HEK293T (cell line): ENCODE results near the gene TIMM50.

Experiments used
- CTCF ChIA-PET: fragments of 350-600 bp; formaldehyde crosslinking; extraction: SDS; loops from one replicate; lab custom pipeline; 2021; ENCODE audit warnings: antibody characterized with exemption, inconsistent platforms; lab: Yijun Ruan, JAX
- POLR2A ChIA-PET: fragments of 350-600 bp; formaldehyde crosslinking; extraction: SDS; loops from one replicate; lab custom pipeline; 2020; ENCODE audit warnings: antibody characterized with exemption, inconsistent platforms; lab: Yijun Ruan, JAX
- DNase-seq: peaks from one replicate; pipeline ENCODE4 v3.0.0; 2012; ENCODE audit warnings: mixed read lengths; ENCODE audit errors: extremely low spot score
- ARNT ChIP-seq: fragments of 450-650 bp; IDR thresholded peaks from 2 replicates; pipeline ENCODE4 v1.6.1; 2017; ENCODE audit warnings: mild to moderate bottlenecking
- BHLHE40 ChIP-seq: fragments of 450-650 bp; IDR thresholded peaks from 2 replicates; pipeline ENCODE4 v1.6.1; 2016; ENCODE audit warnings: mild to moderate bottlenecking, moderate library complexity, borderline replicate concordance
- CTBP1 ChIP-seq: fragments of 450-650 bp; IDR thresholded peaks from 2 replicates; pipeline ENCODE4 v1.6.1; 2016; ENCODE audit warnings: borderline replicate concordance
- ELF4 ChIP-seq: fragments of 450-650 bp; IDR thresholded peaks from 2 replicates; pipeline ENCODE4 v1.6.1; 2017; ENCODE audit warnings: antibody characterized with exemption
- FOXA1 ChIP-seq: fragments of 450-650 bp; IDR thresholded peaks from 2 replicates; pipeline ENCODE4 v1.6.1; 2016; ENCODE audit warnings: mild to moderate bottlenecking
- FOXK2 ChIP-seq: fragments of 450-650 bp; IDR thresholded peaks from 2 replicates; pipeline ENCODE4 v1.6.1; 2016; ENCODE audit warnings: mild to moderate bottlenecking
- FOXM1 ChIP-seq: fragments of 450-650 bp; IDR thresholded peaks from 2 replicates; pipeline ENCODE4 v1.6.1; 2017; ENCODE audit warnings: mild to moderate bottlenecking, borderline replicate concordance
- HDGF ChIP-seq: fragments of 450-650 bp; IDR thresholded peaks from 2 replicates; pipeline ENCODE4 v1.6.1; 2017; ENCODE audit warnings: antibody characterized with exemption, borderline replicate concordance
- L3MBTL2 ChIP-seq: fragments of 450-650 bp; conservative IDR thresholded peaks from 2 replicates; pipeline ENCODE4 v1.6.1; 2016; ENCODE audit warnings: mild to moderate bottlenecking
- LEF1 ChIP-seq: fragments of 450-650 bp; IDR thresholded peaks from 2 replicates; pipeline ENCODE4 v1.6.1; 2017; ENCODE audit warnings: mild to moderate bottlenecking, borderline replicate concordance
- NFRKB ChIP-seq: fragments of 450-650 bp; IDR thresholded peaks from 2 replicates; pipeline ENCODE4 v1.6.1; 2016; ENCODE audit warnings: mild to moderate bottlenecking, moderate library complexity
- SP1 ChIP-seq: fragments of 450-650 bp; IDR thresholded peaks from 2 replicates; pipeline ENCODE4 v1.6.1; 2017
- SUZ12 ChIP-seq: fragments of 450-650 bp; IDR thresholded peaks from 2 replicates; pipeline ENCODE4 v1.6.1; 2016; ENCODE audit warnings: mild to moderate bottlenecking
- TARDBP ChIP-seq: fragments of 450-650 bp; IDR thresholded peaks from 2 replicates; pipeline ENCODE4 v1.6.1; 2016
- ZNF384 ChIP-seq: fragments of 450-650 bp; IDR thresholded peaks from 2 replicates; pipeline ENCODE4 v1.6.1; 2016
- TF ChIP-seq, protein P1 (sequence below): fragments of 450-650 bp; IDR thresholded peaks from 2 replicates; pipeline ENCODE4 v1.6.1; 2016

TIMM50 gene

DNA sequence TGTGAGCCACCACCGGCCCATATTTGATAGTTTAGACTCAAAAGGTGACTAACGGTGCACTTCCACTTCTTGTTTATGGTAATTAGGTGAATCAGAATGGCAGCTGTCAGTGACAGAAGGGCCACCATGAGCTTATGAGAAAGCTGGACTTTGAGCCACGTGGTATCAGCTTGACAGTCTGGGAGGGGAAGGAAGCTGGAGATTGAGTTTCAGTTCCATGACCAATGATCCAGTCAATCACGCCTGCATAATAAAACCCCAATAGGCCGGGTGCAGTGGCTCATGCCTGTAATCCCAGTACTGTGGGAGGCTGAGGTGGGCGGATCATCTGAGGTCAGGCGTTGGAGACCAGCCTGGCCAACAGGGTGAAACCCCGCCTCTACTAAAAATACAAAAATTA is 43.9 kb downstream of the TIMM50 start:
- ChIA-PET CTCF (interaction anchor here (0.7 kb wide), 1 partner anchor 89 kb away, joined by 3 read pairs; the partner anchor contains the start of gene RPS16), POLR2A (no interaction called here)
- TF ChIP-seq, protein P1, sequence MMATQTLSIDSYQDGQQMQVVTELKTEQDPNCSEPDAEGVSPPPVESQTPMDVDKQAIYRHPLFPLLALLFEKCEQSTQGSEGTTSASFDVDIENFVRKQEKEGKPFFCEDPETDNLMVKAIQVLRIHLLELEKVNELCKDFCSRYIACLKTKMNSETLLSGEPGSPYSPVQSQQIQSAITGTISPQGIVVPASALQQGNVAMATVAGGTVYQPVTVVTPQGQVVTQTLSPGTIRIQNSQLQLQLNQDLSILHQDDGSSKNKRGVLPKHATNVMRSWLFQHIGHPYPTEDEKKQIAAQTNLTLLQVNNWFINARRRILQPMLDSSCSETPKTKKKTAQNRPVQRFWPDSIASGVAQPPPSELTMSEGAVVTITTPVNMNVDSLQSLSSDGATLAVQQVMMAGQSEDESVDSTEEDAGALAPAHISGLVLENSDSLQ: peak; percentile 48; the same call in 1 of the 2 replicates
- TF ChIP-seq L3MBTL2: no peak
- DNase-seq: no peak

DNA sequence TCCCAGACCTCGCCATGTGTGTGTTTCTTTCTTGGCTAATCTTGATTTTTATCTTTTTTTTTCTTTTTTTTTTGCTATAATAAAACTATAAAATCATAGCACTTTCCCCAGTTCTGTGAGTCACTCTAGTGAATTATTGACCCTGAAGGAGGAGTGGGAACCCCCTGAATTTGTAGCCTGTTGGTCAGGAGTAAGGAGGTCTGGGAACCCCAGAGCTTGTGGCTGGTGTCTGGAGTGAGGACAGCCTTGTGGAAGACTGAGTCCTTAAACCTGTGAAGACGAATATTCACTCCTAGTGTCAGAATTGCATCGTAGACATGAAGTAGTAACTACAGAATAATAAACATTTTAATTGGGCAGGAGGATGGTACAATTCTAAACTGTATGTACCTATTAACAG is 44.6 kb downstream of the TIMM50 start:
- ChIA-PET POLR2A (interaction anchor here (1.4 kb wide), 1 partner anchor 89 kb away, joined by 5 read pairs; the partner anchor contains the start of gene RPS16), CTCF (interaction anchor here (0.6 to 0.9 kb wide), 2 partner anchors 16 to 27 kb away, joined by 3 read pairs; no protein-coding TSS in a partner anchor)
- no peak for DNase-seq
- TF ChIP-seq HDGF (no peak), ELF4 (no peak), ZNF384 (no peak), LEF1 (no peak), FOXK2 (no peak), NFRKB (no peak), FOXA1 (no peak), TARDBP (no peak), FOXM1 (no peak), BHLHE40 (no peak), L3MBTL2 (no peak), CTBP1 (no peak), ARNT (no peak), SP1 (no peak), SUZ12 (no peak)
- TF ChIP-seq, protein P1: no peak

DNA sequence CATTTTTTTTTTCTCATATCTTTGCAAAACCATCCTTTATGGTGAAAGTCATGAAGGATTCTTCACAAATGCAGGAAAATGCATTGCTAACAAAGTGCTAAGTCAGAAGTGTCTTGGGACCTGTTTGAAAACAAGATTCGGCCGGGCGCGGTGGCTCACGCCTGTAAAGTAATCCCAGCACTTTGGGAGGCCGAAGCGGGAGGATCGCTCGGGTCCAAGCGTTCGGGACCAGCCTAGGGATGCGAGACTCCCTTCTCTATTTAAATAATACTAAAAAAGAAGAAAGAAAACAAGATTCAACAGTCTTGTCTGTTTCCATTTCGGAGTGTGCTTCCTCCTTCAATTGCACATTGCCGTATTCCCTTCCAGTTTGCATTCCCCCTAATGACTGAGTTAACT is 51.2 kb downstream of the TIMM50 start:
- TF ChIP-seq FOXA1: no peak
- no peak for TF ChIP-seq ELF4
- no peak for TF ChIP-seq ARNT
- TF ChIP-seq SP1: no peak
- TF ChIP-seq SUZ12: no peak
- TF ChIP-seq ZNF384: no peak
- TF ChIP-seq BHLHE40: no peak
- no peak for TF ChIP-seq FOXM1
- TF ChIP-seq LEF1: no peak
- TF ChIP-seq, protein P1: no peak
- TF ChIP-seq NFRKB: no peak
- no peak for TF ChIP-seq L3MBTL2
- no peak for TF ChIP-seq HDGF
- no peak for TF ChIP-seq FOXK2
- no peak for TF ChIP-seq CTBP1
- TF ChIP-seq TARDBP: no peak
- POLR2A ChIA-PET: interaction anchor here (1.1 to 3.5 kb wide), 9 partner anchors 13 to 314 kb away, joined by 3 to 25 read pairs (median 8); partner anchors contain the start of genes FBL, RPS16 and TIMM50
- DNase-seq: no peak
- CTCF ChIA-PET: interaction anchor here (0.6 to 1.4 kb wide), 5 partner anchors 24 to 96 kb away, joined by 3 to 9 read pairs (median 6); partner anchors contain the start of gene RPS16

DNA sequence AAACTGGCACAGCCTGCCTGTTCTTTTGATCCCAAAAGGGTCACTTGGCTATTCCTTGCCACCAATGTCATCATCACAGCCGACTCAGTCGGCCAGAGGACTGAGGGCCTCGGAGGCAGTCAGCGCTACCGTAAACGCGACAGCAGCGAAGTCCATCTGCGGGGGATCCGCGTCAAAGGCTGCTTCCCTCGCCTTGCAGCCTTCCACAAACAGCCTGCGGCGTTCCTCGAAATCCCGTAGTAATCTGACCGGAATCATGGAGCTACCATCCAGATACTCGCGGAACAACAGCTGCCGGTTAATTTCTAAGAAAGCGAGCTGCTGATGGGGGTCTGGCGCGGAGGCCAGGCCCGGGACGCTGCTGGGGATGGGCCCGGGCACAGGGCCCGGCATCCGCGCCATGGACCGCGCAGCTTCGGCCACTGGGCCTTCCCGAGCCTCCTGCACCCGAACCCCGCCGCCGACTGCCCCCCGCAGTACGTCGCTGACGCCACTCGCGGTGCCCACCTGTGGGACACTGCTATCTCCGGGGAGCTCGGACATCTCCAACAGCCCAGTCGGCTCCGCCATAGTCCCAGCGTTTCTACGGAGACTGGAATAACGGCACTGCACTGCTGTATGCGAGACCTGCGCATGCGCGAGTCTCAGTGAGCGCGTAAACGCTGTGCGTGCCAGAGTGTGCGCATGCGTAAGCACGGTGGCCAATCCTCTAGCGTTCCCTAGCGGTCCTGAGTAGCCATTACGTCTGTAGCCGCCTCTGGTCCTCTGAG is 51.8 kb downstream of the TIMM50 start, which contains the start of gene EID2B:
Gene EID2B, minus strand, starts transcription at position 620 of the 770 bp plus-strand sequence. Its CDS starts 50 bp downstream, at position 570.
- POLR2A ChIA-PET: interaction anchor here (0.6 to 3.5 kb wide), 11 partner anchors 13 to 313 kb away, joined by 3 to 25 read pairs (median 5); partner anchors contain the start of genes FBL, RPS16 and TIMM50
- DNase-seq: peak; percentile 96
- TF ChIP-seq HDGF (no peak), CTBP1 (no peak), FOXA1 (no peak), ARNT (no peak), SP1 (no peak), FOXM1 (no peak), ELF4 (no peak), FOXK2 (no peak), LEF1 (no peak), TARDBP (no peak), L3MBTL2 (no peak), BHLHE40 (no peak), NFRKB (no peak), ZNF384 (no peak)
- TF ChIP-seq, protein P1: no peak
- CTCF ChIA-PET: interaction anchor here (0.5 to 1.4 kb wide), 9 partner anchors 25 to 321 kb away, joined by 3 to 9 read pairs (median 4); partner anchors contain the start of gene RPS16

DNA sequence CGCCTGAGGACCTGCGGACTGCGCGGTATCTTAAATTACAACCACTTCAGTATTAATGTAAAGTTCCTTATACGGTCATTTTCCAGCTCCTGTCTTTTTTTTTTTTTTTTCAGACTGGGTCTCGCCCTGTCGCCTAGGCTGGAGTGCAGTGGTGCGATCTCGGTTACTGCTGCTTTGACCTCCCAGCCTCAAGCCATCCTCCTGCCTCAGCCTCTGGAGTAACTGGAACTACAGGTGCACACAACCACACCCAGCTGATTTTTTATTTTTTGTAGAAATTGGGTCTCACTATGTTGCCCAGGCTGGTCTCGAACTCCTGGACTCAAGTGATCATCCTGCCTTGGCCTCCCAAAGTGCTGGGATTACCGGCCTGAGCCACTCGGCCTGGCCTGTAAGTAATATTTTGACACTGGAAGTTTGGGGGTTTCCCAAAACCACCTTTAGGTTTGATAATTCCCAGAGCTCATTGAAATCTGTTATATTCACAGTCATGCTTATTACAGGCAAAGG is 52.4 kb downstream of the TIMM50 start:
- POLR2A ChIA-PET: interaction anchor here (0.6 to 3.5 kb wide), 11 partner anchors 13 to 313 kb away, joined by 3 to 25 read pairs (median 5); partner anchors contain the start of genes FBL, RPS16 and TIMM50
- CTCF ChIA-PET: interaction anchor here (0.5 to 1.4 kb wide), 7 partner anchors 13 to 321 kb away, joined by 3 to 9 read pairs (median 4); no protein-coding TSS in a partner anchor
- no peak for DNase-seq
- TF ChIP-seq BHLHE40 (no peak), ELF4 (no peak), FOXK2 (no peak), ZNF384 (peak; percentile 92), NFRKB (no peak), FOXM1 (no peak), LEF1 (no peak)
- TF ChIP-seq, protein P1: no peak
